Hepatic stellate cell (primary cell): ENCODE data around the gene ZC3H11A.

Source experiments
- DNase-seq: peaks from one replicate; pipeline ENCODE4 v3.0.0; 2011; ENCODE audit warnings: low spot score

Gene ZC3H11A

DNA sequence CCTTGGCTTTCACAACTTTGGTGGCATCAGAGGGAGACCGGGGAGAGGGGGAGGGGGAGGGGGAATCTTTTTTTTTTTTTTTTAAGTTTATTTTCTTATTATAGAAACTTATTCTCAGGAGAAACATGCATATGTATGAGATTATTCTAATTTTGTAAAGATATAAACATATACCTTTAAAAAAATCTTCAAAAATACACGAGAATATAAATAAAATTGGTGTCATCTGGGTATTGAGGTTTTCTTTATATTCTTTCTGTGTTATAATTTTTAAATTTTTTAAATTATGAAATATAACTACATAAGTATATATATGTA, 47.1 kb downstream of the ZC3H11A start:
- no peak for DNase-seq

DNA sequence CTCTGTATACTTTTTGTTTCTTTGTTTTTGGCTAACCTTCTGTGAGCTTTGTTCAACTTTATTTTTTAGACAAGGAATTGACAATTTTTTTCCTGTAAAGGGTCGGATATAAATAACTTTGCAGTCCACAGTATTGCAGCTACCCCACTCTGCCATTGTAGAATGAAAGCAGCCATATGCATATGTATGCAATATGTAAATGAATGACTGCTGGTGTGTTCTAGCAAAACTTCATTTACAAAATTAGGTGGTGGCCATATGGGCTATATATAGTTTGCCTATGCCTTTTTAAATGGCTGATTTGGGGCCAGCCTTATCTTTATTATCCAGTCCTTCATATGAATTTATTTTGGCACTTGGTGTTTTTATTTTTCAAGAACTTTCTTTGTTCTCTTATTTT, 48.0 kb downstream of the ZC3H11A start:
- DNase-seq = no peak
